A549 (cell line): ENCODE data around the gene SS18. TPM values are rescaled to one million over a fixed set of nuclear protein-coding genes. Genes with fewer than 3 reads are reported as not detected.
A peak's percentile ranks its signal among the peaks of the same experiment; 100 is the strongest.

Experiments used
- ATAC-seq, 2 experiments: fragments of 200-7000 bp in 1 of 2; fragments of >200 bp in 1 of 2; cut with Nextera tagmentation in 1 of 2; cut with Tn5 transposase in 1 of 2; 3 replicates each; pipeline versions ENCODE4 v1.8.0 to v1.9.1; 2018 to 2020; ENCODE audit warnings: mild to moderate bottlenecking in 1 of 2, moderate library complexity in 1 of 2
- CTCF ChIA-PET: fragments of 300-600 bp; sonication (Branson Sonifier 250); formaldehyde crosslinking; extraction: SDS; loops from one replicate; lab custom pipeline; 2021; ENCODE audit warnings: antibody characterized with exemption, inconsistent platforms; lab: Yijun Ruan, JAX
- POLR2A ChIA-PET: fragments of 350-600 bp; formaldehyde crosslinking; extraction: SDS; loops from one replicate; lab custom pipeline; 2021; ENCODE audit warnings: antibody characterized with exemption, inconsistent platforms; lab: Yijun Ruan, JAX
- DNase-seq, 2 experiments: peaks; one replicate each; pipeline versions ENCODE4 v3.0.0 to v3.0.0-alpha.2; 2011 to 2016; ENCODE audit warnings: low read depth in 1 of 2, low spot score in 1 of 2
- FAIRE-seq: peaks from 2 replicates; lab custom pipeline; 2011; peaks lifted over from hg19 to GRCh38; lab: Jason Lieb, UNC
- H3K27ac ChIP-seq, 2 experiments: fragments of >200 bp; sonication (Bioruptor Twin); formaldehyde crosslinking; 3 replicates each; pipeline ENCODE4 v1.5.1; 2016 to 2017
- H3K4me1 ChIP-seq: fragments of >200 bp; sonication (Bioruptor Twin); formaldehyde crosslinking; 3 replicates; pipeline ENCODE4 v1.6.1; 2016
- H3K4me2 ChIP-seq: fragments of >200 bp; sonication (Bioruptor Twin); formaldehyde crosslinking; 3 replicates; pipeline ENCODE4 v1.6.1; 2016
- H3K4me3 ChIP-seq: fragments of >200 bp; sonication (Bioruptor Twin); formaldehyde crosslinking; 3 replicates; pipeline ENCODE4 v1.5.1; 2016
- H3K9me3 ChIP-seq: fragments of >200 bp; sonication (Bioruptor Twin); formaldehyde crosslinking; 3 replicates; pipeline ENCODE4 v1.6.1; 2016
- CHD4 ChIP-seq: fragments of 200-600 bp; sonication (generic); IDR thresholded peaks from 2 replicates; pipeline ENCODE4 v1.6.1; 2016; ENCODE audit warnings: antibody characterized with exemption, mild to moderate bottlenecking, borderline replicate concordance
- EHMT2 ChIP-seq: fragments of 200-600 bp; sonication (generic); IDR thresholded peaks from 2 replicates; pipeline ENCODE4 v1.6.1; 2016; ENCODE audit warnings: antibody characterized with exemption, low read depth, mild to moderate bottlenecking, moderate library complexity
- ELK1 ChIP-seq: fragments of 150-350 bp; IDR thresholded peaks from 2 replicates; pipeline ENCODE4 v1.6.1; 2014; ENCODE audit warnings: low read depth, mild to moderate bottlenecking, low read length
- HEYL ChIP-seq: fragments of 250-450 bp; sonication (Bioruptor Pico); IDR thresholded peaks from 2 replicates; pipeline ENCODE4 v1.8.0; 2021; ENCODE audit warnings: mild to moderate bottlenecking, moderate library complexity
- HMGXB4 ChIP-seq: fragments of 250-450 bp; sonication (Bioruptor Pico); IDR thresholded peaks from 2 replicates; pipeline ENCODE4 v1.5.0; 2021; ENCODE audit warnings: mild to moderate bottlenecking, moderate library complexity, borderline replicate concordance
- HOXB13 ChIP-seq: fragments of 250-450 bp; sonication (Bioruptor Pico); IDR thresholded peaks from 2 replicates; pipeline ENCODE4 v1.5.0; 2020; ENCODE audit warnings: low read depth, mild to moderate bottlenecking, moderate library complexity
- KDM5A ChIP-seq: fragments of 200-600 bp; sonication (generic); IDR thresholded peaks from 2 replicates; pipeline ENCODE4 v1.6.1; 2016; ENCODE audit warnings: antibody characterized with exemption, mild to moderate bottlenecking
- MAFK ChIP-seq: fragments of 450-650 bp; IDR thresholded peaks from 2 replicates; pipeline ENCODE4 v1.6.1; 2014; ENCODE audit not compliant: partially characterized antibody
- MAZ ChIP-seq: fragments of 150-350 bp; IDR thresholded peaks from 2 replicates; pipeline ENCODE4 v1.6.1; 2014; ENCODE audit warnings: antibody characterized with exemption, low read depth, low read length, borderline replicate concordance
- NFE2L2 ChIP-seq: fragments of 150-350 bp; conservative IDR thresholded peaks from 2 replicates; pipeline ENCODE4 v1.6.1; 2014; ENCODE audit warnings: low read length
- POLR2A ChIP-seq: IDR thresholded peaks from 2 replicates; pipeline ENCODE4 v1.6.1; 2012; ENCODE audit warnings: mild to moderate bottlenecking, low read length
- RARB ChIP-seq: fragments of 250-450 bp; sonication (Bioruptor Pico); IDR thresholded peaks from 2 replicates; pipeline ENCODE4 v1.8.0; 2021; ENCODE audit warnings: mild to moderate bottlenecking, moderate library complexity
- SREBF2 ChIP-seq: fragments of 450-650 bp; IDR thresholded peaks from 2 replicates; pipeline ENCODE4 v1.6.1; 2014; ENCODE audit warnings: mild to moderate bottlenecking, moderate library complexity
- TFCP2L1 ChIP-seq: fragments of 250-450 bp; sonication (Bioruptor Pico); IDR thresholded peaks from 2 replicates; pipeline ENCODE4 v1.5.0; 2021; ENCODE audit warnings: mild to moderate bottlenecking
- TP53 ChIP-seq: fragments of 250-450 bp; sonication (Bioruptor Pico); IDR thresholded peaks from 2 replicates; pipeline ENCODE4 v1.5.0; 2021; ENCODE audit warnings: mild to moderate bottlenecking, moderate library complexity
- ZSCAN20 ChIP-seq: fragments of 250-450 bp; sonication (Bioruptor Pico); IDR thresholded peaks from 2 replicates; pipeline ENCODE4 v1.8.0; 2022; ENCODE audit warnings: mild to moderate bottlenecking, moderate library complexity
- WGBS: methylation state at CpG from one replicate; pipeline ENCODE4 v1.1.6; 2017; ENCODE audit errors: missing lambda C conversion rate; 5-methylcytosine and 5-hydroxymethylcytosine counted together
- polyA plus RNA-seq, 4 experiments: library from polyadenylated mRNA; depleted of rRNA in 3 of 4; stranded (reverse); fragments of >200 nt; fragmentation: RNase III in 1 of 4; extraction: RNeasy Plus Mini Kit Qiagen cat#74134 plus additional on column Dnase treatment in 1 of 4; gene quantifications; 2 replicates in 3 of 4; 3 replicates in 1 of 4; pipeline ENCODE4 v1.2.3, GENCODE V29; 2011 to 2017
- TF ChIP-seq, protein P1 (sequence below): fragments of 450-650 bp; IDR thresholded peaks from 2 replicates; pipeline ENCODE4 v1.6.1; 2014; ENCODE audit warnings: antibody characterized with exemption
- TF ChIP-seq, protein P2 (sequence below): IDR thresholded peaks from 2 replicates; pipeline ENCODE4 v1.6.1; 2012

SS18 gene
- polyA plus RNA-seq, 2 of the 4 experiments (the other 2 are of a cell fraction) = 59.0 to 119 TPM

DNA sequence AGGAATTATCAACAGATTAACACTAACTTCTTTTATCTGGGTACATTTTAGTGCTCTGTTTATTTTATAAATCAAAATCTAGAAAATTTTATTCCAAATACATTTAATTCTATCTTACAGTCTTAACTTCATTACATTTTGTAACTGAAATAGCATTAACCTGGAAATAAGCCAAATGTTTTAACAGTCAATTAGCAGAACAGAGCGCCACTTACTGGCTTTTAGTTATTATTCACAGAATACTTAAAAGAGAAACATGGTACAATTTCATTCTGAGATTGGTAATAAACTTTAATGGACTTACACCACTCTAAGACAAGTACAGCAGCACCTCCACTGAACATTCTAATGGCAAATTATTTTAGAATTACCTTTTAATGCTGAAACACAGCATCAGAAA, 38.6 kb downstream of the SS18 start (continued):
- TF ChIP-seq, protein P1, sequence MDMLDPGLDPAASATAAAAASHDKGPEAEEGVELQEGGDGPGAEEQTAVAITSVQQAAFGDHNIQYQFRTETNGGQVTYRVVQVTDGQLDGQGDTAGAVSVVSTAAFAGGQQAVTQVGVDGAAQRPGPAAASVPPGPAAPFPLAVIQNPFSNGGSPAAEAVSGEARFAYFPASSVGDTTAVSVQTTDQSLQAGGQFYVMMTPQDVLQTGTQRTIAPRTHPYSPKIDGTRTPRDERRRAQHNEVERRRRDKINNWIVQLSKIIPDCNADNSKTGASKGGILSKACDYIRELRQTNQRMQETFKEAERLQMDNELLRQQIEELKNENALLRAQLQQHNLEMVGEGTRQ = no peak
- TF ChIP-seq HOXB13 (CRISPR knock-in tag) = no peak

DNA sequence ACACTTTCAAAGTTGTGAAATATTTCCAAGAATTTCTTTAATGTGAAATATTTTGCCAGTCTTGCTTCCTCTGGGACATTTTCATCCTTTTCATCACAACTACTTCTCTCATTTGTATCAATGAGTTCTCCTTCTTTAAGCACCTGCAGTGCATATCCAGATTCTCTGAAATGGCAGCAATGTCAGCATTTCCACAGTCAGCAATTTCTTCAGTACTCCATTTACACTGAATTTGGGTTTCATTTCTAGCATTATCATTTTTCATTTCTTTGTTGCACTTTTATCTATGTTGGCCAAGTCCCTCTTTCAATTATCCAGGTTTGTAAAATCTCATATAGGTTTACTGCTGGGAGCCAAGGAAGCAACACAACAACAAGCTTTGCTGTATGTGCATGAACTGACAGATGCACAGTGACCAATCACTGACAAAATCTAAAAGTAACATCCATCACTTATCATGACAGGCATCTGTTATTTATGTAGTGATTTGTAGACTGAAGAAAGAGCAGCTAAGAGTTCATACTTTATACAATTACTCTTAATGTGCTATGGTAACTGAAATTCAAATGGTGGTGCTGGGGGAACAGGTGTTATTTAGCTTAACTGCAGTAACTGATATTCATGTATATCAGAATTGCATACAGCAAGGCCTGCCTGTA, 43.9 kb downstream of the SS18 start:
- no peak for FAIRE-seq
- Histone ChIP-seq H3K4me2 (no peak overlapping the region), H3K4me1 (no peaks in the 10 kb centered on the region), H3K27ac (no peak overlapping the region), H3K4me3 (no peak overlapping the region), H3K9me3 (no peaks in the 10 kb centered on the region)
- no peak for DNase-seq
- ChIA-PET CTCF (no interaction called here), POLR2A (no interaction called here)
- TF ChIP-seq, protein P2, sequence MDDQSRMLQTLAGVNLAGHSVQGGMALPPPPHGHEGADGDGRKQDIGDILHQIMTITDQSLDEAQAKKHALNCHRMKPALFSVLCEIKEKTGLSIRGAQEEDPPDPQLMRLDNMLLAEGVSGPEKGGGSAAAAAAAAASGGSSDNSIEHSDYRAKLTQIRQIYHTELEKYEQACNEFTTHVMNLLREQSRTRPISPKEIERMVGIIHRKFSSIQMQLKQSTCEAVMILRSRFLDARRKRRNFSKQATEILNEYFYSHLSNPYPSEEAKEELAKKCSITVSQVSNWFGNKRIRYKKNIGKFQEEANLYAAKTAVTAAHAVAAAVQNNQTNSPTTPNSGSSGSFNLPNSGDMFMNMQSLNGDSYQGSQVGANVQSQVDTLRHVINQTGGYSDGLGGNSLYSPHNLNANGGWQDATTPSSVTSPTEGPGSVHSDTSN = no peak
- no peak for TF ChIP-seq CHD4
- peak; percentile 69 for TF ChIP-seq MAFK
- TF ChIP-seq KDM5A = no peak
- no peak for ATAC-seq

DNA sequence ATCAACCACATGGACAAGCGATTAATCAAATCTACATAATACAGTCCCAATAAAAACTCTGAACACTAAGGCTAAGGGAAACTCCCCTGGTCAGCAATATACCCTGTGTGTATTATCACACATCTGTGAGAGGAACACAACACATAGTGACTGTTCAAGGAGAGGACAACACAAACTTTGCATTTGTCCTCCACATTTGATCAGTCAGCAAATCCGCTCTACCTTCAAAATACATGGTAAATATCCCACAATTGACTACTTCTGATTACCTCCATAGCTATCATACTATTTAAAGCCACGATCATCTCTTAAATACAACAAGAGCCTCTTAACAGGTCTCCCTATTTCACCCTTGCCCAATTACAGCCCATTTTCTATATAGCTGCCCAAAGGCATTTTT, 45.6 kb downstream of the SS18 start:
- TF ChIP-seq MAFK (peak; percentile 33), TFCP2L1 (CRISPR knock-in tag) (no peak), POLR2A (no peak)
- no peak for FAIRE-seq
- ATAC-seq = no peak

DNA sequence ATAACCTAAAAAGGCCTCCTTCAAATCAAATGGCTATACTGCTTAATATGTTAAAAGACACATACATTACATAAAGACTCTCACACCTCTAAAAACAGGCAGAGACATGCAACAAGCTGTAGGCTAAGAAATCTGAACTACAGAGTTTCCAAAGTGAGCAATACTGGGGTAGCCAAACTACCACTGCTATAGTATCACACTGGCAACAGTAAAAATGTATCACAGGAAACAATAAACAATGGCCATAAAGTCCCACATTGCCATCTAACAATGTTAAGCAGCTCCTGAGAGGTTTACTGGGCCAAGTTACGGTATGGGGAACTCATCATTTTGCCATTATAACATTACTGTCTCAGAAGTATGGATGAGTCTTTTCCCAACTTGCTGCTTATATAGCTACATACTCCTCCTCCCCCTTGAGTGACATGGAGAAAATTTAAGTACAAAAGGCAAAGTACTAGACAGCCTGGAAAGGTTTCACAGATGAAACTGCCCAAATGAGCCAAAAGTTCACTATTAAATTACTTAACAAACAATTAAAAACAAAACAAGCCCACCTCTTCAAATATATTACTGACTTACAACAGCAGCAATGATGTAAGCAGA, 50.3 kb downstream of the SS18 start:
- CTCF ChIA-PET = interaction anchor here (0.7 kb wide), 1 partner anchor 122 kb away, joined by 3 read pairs; no protein-coding TSS in a partner anchor
- 93% methylated on average over 1 of the region's 1 CpG for WGBS
- no peak for FAIRE-seq

More for the DNA sequence above, 45.6 kb downstream of the SS18 start:
- Histone ChIP-seq H3K4me3 (no peak overlapping the region), H3K4me1 (no peaks in the 10 kb centered on the region), H3K9me3 (no peaks in the 10 kb centered on the region), H3K4me2 (no peak overlapping the region), H3K27ac (no peak overlapping the region)
- no peak for DNase-seq
- ChIA-PET POLR2A (interaction anchor here (0.6 kb wide), 1 partner anchor 11 kb away, joined by 4 read pairs; no protein-coding TSS in a partner anchor), CTCF (no interaction called here)
- WGBS = 93% methylated on average over 3 of the region's 3 CpGs

DNA sequence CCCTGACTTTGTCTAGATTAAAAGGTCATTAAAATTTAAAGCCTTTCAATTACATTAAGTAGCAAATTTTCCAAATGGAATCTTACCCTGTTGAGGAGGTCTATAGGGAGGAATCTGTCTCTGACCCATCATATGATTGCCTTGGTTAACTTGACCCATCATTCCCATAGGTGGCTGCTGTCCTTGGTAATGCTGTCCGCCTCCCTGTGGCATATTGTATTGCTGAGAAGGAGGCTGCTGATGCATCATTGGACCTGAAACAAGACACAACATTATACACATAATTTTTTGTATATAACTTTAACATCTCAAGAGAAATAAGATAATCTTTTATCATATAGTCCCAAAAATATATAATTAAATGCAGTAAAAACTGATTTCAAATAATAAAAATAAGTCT, 51.2 kb downstream of the SS18 start:
- no peak for DNase-seq
- Histone ChIP-seq H3K4me2 (no peak overlapping the region), H3K9me3 (no peaks in the 10 kb centered on the region)
- ChIA-PET CTCF (no interaction called here), POLR2A (no interaction called here)
- ATAC-seq = no peak
- TF ChIP-seq TP53 (no peak), MAZ (no peak), ELK1 (no peak), HMGXB4 (CRISPR knock-in tag) (no peak), HEYL (CRISPR knock-in tag) (no peak), SREBF2 (no peak), NFE2L2 (no peak)
- TF ChIP-seq, protein P2 = no peak
- TF ChIP-seq, all 56 proteins: peak for 0
- Histone ChIP-seq H3K4me1 (no peaks in the 10 kb centered on the region), H3K4me3 (no peak overlapping the region), H3K27ac (no peak overlapping the region)
- 100% methylated on average over 1 of the region's 1 CpG for WGBS
- FAIRE-seq = no peak

More for the DNA sequence above, 50.3 kb downstream of the SS18 start:
- no peaks in the 10 kb centered on the region for H3K4me1 ChIP-seq
- H3K4me2 ChIP-seq = no peak overlapping the region
- ATAC-seq (no peak), DNase-seq (no peak)
- no peaks in the 10 kb centered on the region for H3K9me3 ChIP-seq
- no peak overlapping the region for H3K27ac ChIP-seq
- TF ChIP-seq ZSCAN20 (CRISPR knock-in tag) (no peak), RARB (CRISPR knock-in tag) (no peak), EHMT2 (no peak)
- POLR2A ChIA-PET = no interaction called here
- H3K4me3 ChIP-seq = no peak overlapping the region
